ENCODE measurements around the gene MED23. TPM values are rescaled to one million over a fixed set of nuclear protein-coding genes. Genes with fewer than 3 reads are reported as not detected.
"Not testable (repeated sequence)": the region's sequence is repeated elsewhere in the genome, so short reads cannot be mapped to it uniquely, and the experiment has no call there.

The MED23 gene
- total RNA-seq, 1 donor from 2014 or later: 35.0 TPM

DNA sequence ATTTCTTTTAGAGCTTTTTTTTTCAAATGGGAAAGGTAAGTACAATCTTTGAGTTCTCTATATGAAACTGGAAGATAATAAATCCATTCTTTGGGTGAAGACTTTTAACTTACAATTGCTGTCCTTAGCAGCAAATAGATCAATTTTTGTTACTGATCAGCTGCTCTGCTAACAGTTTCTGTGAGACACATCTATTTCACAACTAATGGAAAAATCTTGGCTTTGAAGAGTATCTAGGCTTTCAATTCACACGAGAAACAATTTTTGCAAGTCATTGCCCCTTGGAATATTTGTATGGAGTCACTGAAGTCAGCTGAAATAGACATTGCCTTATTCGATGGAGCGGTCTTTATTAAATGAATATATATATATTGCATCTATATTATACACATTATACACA, 75.5 kb downstream of the MED23 start:
- Histone ChIP-seq H3K4me3 (ENCODE audit: low read length in 3 of 3) (no peak overlapping the region), H3K27ac (ENCODE audit: low read depth, low read length) (no peak overlapping the region)

DNA sequence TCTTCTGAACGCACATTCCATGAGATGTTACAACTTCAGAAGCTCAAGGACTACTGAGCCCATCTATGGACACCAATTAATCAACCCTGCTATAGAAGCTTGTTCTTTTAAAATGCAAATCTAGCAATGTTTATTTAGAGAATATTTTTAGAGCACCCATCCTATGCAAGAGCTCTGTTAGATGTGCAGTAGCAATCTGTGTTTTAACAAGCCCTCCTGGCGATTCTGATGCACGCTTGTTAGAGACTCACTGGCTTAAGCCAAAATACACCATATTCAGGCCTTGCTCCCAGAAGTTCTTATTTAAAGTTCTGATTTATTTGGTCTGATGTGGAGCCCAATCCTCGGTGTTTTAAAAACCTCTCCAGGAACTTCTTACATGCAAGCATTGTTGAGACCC, 76.1 kb downstream of the MED23 start:
- Histone ChIP-seq H3K9me3 (ENCODE audit: control insufficient read depth in 3 of 3, low read length in 3 of 3) (no peaks in the 10 kb centered on the region), H3K4me3 (ENCODE audit: low read length in 3 of 3) (no peak overlapping the region), H3K27ac (ENCODE audit: low read depth, low read length) (no peak overlapping the region), H3K36me3 (ENCODE audit: control insufficient read depth in 3 of 3, insufficient read depth in 3 of 3, low read length in 3 of 3) (no peaks in the 10 kb centered on the region), H3K4me1 (ENCODE audit: control insufficient read depth in 3 of 3, insufficient read depth in 3 of 3, low read length in 3 of 3) (no peaks in the 10 kb centered on the region), H3K27me3 (ENCODE audit: control insufficient read depth in 3 of 3, insufficient read depth in 3 of 3, low read length in 3 of 3) (no peaks in the 10 kb centered on the region), H3K9ac (ENCODE audit: low read depth in 1 of 3, low read length in 3 of 3) (no peak overlapping the region)

More for the DNA sequence above, 75.5 kb downstream of the MED23 start:
- Histone ChIP-seq H3K27me3 (ENCODE audit: control insufficient read depth in 3 of 3, insufficient read depth in 3 of 3, low read length in 3 of 3) (no peaks in the 10 kb centered on the region), H3K36me3 (ENCODE audit: control insufficient read depth in 3 of 3, insufficient read depth in 3 of 3, low read length in 3 of 3) (no peaks in the 10 kb centered on the region), H3K9me3 (ENCODE audit: control insufficient read depth in 3 of 3, low read length in 3 of 3) (no peaks in the 10 kb centered on the region), H3K4me1 (ENCODE audit: control insufficient read depth in 3 of 3, insufficient read depth in 3 of 3, low read length in 3 of 3) (no peaks in the 10 kb centered on the region), H3K9ac (ENCODE audit: low read depth in 1 of 3, low read length in 3 of 3) (no peak overlapping the region)

DNA sequence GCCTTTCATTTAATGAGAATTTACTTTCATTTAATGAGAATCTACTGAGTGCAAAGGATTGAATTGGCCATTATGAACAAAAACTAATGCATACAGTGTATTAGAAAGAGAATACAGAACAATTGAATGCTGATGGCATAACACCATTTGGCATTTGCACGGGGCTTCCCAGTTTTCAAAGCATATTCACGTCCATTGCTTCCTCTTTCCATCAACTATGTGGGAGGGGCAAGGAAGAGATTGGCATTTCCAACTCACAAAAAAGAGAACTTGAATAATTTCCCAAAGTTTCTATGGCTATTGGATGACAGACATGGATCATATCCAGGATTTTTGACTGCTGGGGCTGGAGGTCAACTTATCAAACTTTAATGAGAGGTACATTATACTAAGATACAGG, 78.2 kb downstream of the MED23 start:
- no peaks in the 10 kb centered on the region for H3K27me3 ChIP-seq (ENCODE audit: control insufficient read depth in 3 of 3, insufficient read depth in 3 of 3, low read length in 3 of 3)
- no peaks in the 10 kb centered on the region for H3K4me1 ChIP-seq (ENCODE audit: control insufficient read depth in 3 of 3, insufficient read depth in 3 of 3, low read length in 3 of 3)

DNA sequence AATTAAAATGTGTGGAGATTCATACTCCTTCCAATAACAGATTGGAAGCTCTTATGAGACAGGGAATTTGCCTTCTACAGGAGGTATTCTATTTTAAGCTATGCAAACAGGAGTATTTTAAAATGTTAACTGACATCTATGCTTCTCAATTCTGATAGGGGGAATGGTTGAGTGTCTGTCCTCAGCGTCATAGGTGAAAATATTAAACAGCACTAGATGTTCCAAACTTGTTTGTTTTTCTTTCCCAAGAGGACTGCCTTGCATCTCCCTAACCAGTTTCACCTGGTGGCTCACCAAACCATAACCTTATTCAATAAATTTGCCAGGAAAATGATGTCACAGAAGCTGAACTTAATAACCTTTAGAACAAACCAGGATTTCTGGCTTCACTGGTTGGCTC, 79.6 kb downstream of the MED23 start:
- H3K9me3 ChIP-seq (ENCODE audit: control insufficient read depth in 3 of 3, low read length in 3 of 3): no peaks in the 10 kb centered on the region
- no peaks in the 10 kb centered on the region for H3K4me1 ChIP-seq (ENCODE audit: control insufficient read depth in 3 of 3, insufficient read depth in 3 of 3, low read length in 3 of 3)
- no peaks in the 10 kb centered on the region for H3K36me3 ChIP-seq (ENCODE audit: control insufficient read depth in 3 of 3, insufficient read depth in 3 of 3, low read length in 3 of 3)
- H3K27ac ChIP-seq (ENCODE audit: low read depth, low read length): no peak overlapping the region
- H3K9ac ChIP-seq (ENCODE audit: low read depth in 1 of 3, low read length in 3 of 3): no peak overlapping the region
- no peaks in the 10 kb centered on the region for H3K27me3 ChIP-seq (ENCODE audit: control insufficient read depth in 3 of 3, insufficient read depth in 3 of 3, low read length in 3 of 3)
- no peak overlapping the region for H3K4me3 ChIP-seq (ENCODE audit: low read length in 3 of 3)

More for the DNA sequence above, 78.2 kb downstream of the MED23 start:
- Histone ChIP-seq H3K4me3 (ENCODE audit: low read length in 3 of 3) (no peak overlapping the region), H3K27ac (ENCODE audit: low read depth, low read length) (no peak overlapping the region), H3K9me3 (ENCODE audit: control insufficient read depth in 3 of 3, low read length in 3 of 3) (no peaks in the 10 kb centered on the region), H3K36me3 (ENCODE audit: control insufficient read depth in 3 of 3, insufficient read depth in 3 of 3, low read length in 3 of 3) (no peaks in the 10 kb centered on the region), H3K9ac (ENCODE audit: low read depth in 1 of 3, low read length in 3 of 3) (no peak overlapping the region)

DNA sequence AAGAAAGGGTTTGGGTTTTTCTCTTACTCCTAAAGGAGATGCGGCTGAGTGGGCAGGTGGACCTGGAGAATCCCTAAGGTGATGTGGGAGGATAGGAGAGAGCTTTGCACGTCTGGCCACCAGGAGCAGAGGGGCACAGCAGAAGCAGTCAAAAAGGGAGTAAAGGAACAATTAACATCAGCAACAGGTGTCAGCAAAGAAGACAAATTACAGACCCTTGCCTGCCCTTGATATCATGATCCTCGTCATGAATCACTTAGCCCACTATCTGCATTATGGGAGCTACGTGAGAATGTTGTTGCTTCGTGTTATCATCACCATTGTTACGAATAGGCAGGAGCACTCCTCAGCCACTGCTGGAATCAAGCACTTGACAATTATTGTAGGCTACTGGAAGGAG, 80.6 kb downstream of the MED23 start:
- H3K36me3 ChIP-seq (ENCODE audit: control insufficient read depth in 3 of 3, insufficient read depth in 3 of 3, low read length in 3 of 3): no peaks in the 10 kb centered on the region
- no peaks in the 10 kb centered on the region for H3K9me3 ChIP-seq (ENCODE audit: control insufficient read depth in 3 of 3, low read length in 3 of 3)
- H3K4me1 ChIP-seq (ENCODE audit: control insufficient read depth in 3 of 3, insufficient read depth in 3 of 3, low read length in 3 of 3): no peaks in the 10 kb centered on the region
- no peak overlapping the region for H3K4me3 ChIP-seq (ENCODE audit: low read length in 3 of 3)
- no peak overlapping the region for H3K27ac ChIP-seq (ENCODE audit: low read depth, low read length)
- H3K27me3 ChIP-seq (ENCODE audit: control insufficient read depth in 3 of 3, insufficient read depth in 3 of 3, low read length in 3 of 3): no peaks in the 10 kb centered on the region
- H3K9ac ChIP-seq (ENCODE audit: low read depth in 1 of 3, low read length in 3 of 3): no peak overlapping the region

DNA sequence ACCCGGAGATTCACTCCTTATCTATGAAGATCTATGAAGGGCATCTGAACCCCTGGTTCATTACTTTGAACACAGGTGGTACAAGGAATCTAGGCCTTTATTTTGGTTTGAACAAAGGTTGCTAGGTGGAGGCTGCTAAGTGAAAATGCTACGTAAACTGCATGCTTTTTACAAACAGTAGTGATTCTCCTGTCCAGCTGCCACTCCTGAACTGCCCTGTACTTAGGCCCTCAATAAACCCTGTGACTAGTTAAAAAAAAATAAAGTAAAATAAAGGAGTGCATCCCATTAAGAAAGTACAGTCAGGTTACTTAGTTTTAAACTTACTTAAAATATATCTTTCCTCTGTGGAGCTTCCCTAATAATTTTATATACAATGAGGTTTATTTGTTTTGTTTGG, 82.7 kb downstream of the MED23 start:
- Histone ChIP-seq H3K4me1 (ENCODE audit: control insufficient read depth in 3 of 3, insufficient read depth in 3 of 3, low read length in 3 of 3) (no peaks in the 10 kb centered on the region), H3K4me3 (ENCODE audit: low read length in 3 of 3) (no peak overlapping the region), H3K9me3 (ENCODE audit: control insufficient read depth in 3 of 3, low read length in 3 of 3) (no peaks in the 10 kb centered on the region), H3K9ac (ENCODE audit: low read depth in 1 of 3, low read length in 3 of 3) (no peak overlapping the region), H3K36me3 (ENCODE audit: control insufficient read depth in 3 of 3, insufficient read depth in 3 of 3, low read length in 3 of 3) (no peaks in the 10 kb centered on the region), H3K27ac (ENCODE audit: low read depth, low read length) (no peak overlapping the region), H3K27me3 (ENCODE audit: control insufficient read depth in 3 of 3, insufficient read depth in 3 of 3, low read length in 3 of 3) (no peaks in the 10 kb centered on the region)

DNA sequence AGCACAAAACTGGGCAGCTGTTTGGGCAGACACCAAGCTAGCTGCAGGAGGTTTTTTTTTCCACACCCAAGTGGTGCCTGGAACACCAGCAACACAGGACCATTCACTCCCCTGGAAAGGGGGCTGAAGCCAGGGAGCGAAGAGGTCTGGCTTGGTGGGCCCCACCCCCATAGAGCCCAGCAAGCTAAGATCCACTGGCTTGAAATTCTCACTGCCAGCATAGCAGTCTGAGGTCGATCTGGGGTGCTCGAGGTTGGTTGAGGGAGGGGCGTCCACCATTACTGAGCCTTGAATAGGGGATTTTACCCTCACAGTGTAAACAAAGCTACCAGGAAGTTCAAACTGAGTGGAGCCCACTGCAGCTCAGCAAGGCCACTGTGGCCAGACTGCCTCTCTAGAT, 89.4 kb downstream of the MED23 start:
- H3K9ac ChIP-seq (ENCODE audit: low read depth in 1 of 3, low read length in 3 of 3); H3K36me3 ChIP-seq (ENCODE audit: control insufficient read depth in 3 of 3, insufficient read depth in 3 of 3, low read length in 3 of 3); H3K4me1 ChIP-seq (ENCODE audit: control insufficient read depth in 3 of 3, insufficient read depth in 3 of 3, low read length in 3 of 3); H3K4me3 ChIP-seq (ENCODE audit: low read length in 3 of 3); H3K9me3 ChIP-seq (ENCODE audit: control insufficient read depth in 3 of 3, low read length in 3 of 3); H3K27me3 ChIP-seq (ENCODE audit: control insufficient read depth in 3 of 3, insufficient read depth in 3 of 3, low read length in 3 of 3); H3K27ac ChIP-seq (ENCODE audit: low read depth, low read length): not testable (repeated sequence)

DNA sequence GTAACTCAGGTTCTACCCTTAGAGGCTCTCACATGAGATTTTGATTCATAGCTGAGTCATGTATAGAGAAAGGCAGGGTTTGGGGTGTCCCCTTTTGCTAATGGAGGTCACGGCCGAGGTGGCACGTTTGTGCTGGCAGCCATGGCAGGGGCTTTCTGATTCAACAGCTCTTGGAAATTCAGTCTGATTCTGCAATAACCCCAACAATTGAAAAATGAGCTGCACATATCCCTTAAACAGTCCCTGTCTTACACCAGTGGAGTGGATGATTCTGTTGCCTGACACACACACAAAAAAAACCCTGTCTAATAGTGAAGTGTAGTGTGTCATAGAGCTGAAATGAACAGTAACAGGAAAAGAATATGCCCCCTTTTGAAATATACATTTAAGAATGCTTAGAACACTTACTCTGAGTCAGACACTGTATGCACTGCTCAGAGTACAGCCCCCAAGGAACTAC, 95.4 kb downstream of the MED23 start:
- H3K27me3 ChIP-seq (ENCODE audit: control insufficient read depth in 3 of 3, insufficient read depth in 3 of 3, low read length in 3 of 3): no peaks in the 10 kb centered on the region
- H3K36me3 ChIP-seq (ENCODE audit: control insufficient read depth in 3 of 3, insufficient read depth in 3 of 3, low read length in 3 of 3): no peaks in the 10 kb centered on the region
- H3K4me1 ChIP-seq (ENCODE audit: control insufficient read depth in 3 of 3, insufficient read depth in 3 of 3, low read length in 3 of 3): no peaks in the 10 kb centered on the region
- no peak overlapping the region for H3K4me3 ChIP-seq (ENCODE audit: low read length in 3 of 3)
- H3K9ac ChIP-seq (ENCODE audit: low read depth in 1 of 3, low read length in 3 of 3): no peak overlapping the region
- H3K27ac ChIP-seq (ENCODE audit: low read depth, low read length): no peak overlapping the region
- H3K9me3 ChIP-seq (ENCODE audit: control insufficient read depth in 3 of 3, low read length in 3 of 3): no peaks in the 10 kb centered on the region

DNA sequence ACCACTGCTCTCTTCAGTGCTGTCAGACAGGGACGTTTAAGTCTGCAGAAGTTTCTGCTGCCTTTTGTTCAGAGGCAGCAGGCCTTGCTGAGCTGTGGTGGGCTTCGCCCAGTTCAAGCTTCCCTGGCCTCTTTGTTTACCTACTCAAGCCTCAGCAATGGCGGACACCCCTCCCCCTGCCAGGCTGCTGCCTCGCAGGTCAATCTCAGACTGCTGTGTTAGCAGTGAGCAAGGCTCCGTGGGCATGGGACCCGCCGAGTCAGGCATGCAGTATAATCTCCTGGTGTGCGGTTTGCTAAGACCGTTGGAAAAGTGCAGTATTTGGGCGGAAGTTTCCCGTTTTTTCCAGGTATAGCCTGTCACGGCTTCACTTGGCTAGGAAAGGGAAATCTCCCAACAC, 96.4 kb downstream of the MED23 start:
- H3K27ac ChIP-seq (ENCODE audit: low read depth, low read length); H3K4me1 ChIP-seq (ENCODE audit: control insufficient read depth in 3 of 3, insufficient read depth in 3 of 3, low read length in 3 of 3); H3K27me3 ChIP-seq (ENCODE audit: control insufficient read depth in 3 of 3, insufficient read depth in 3 of 3, low read length in 3 of 3); H3K9me3 ChIP-seq (ENCODE audit: control insufficient read depth in 3 of 3, low read length in 3 of 3); H3K9ac ChIP-seq (ENCODE audit: low read depth in 1 of 3, low read length in 3 of 3); H3K4me3 ChIP-seq (ENCODE audit: low read length in 3 of 3); H3K36me3 ChIP-seq (ENCODE audit: control insufficient read depth in 3 of 3, insufficient read depth in 3 of 3, low read length in 3 of 3): not testable (repeated sequence)

DNA sequence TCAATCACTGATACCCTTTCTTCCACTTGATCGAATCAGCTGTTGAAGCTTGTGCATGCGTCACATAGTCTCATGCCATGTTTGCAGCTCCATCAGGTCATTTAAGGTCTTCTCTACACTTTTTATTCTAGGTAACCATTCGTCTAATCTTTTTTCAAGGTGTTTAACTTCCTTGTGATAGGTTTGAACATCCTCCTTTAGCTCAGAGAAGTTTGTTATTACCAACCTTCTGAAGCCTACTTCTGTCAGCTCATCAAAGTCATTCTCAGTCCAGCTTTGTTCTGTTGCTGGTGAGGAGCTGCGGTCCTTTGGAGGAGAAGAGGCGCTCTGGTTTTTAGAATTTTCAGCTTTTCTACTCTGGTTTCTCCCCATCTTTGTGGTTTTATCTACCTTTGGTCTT, 97.1 kb downstream of the MED23 start:
- H3K9me3 ChIP-seq (ENCODE audit: control insufficient read depth in 3 of 3, low read length in 3 of 3); H3K27me3 ChIP-seq (ENCODE audit: control insufficient read depth in 3 of 3, insufficient read depth in 3 of 3, low read length in 3 of 3): not testable (repeated sequence)

More for the DNA sequence above, 97.1 kb downstream of the MED23 start:
- not testable (repeated sequence) for H3K9ac ChIP-seq (ENCODE audit: low read depth in 1 of 3, low read length in 3 of 3); H3K36me3 ChIP-seq (ENCODE audit: control insufficient read depth in 3 of 3, insufficient read depth in 3 of 3, low read length in 3 of 3); H3K4me3 ChIP-seq (ENCODE audit: low read length in 3 of 3); H3K27ac ChIP-seq (ENCODE audit: low read depth, low read length); H3K4me1 ChIP-seq (ENCODE audit: control insufficient read depth in 3 of 3, insufficient read depth in 3 of 3, low read length in 3 of 3)

All from skeletal muscle tissue (tissue), 4 donors.